Neural cell (in vitro differentiated cells): ENCODE results near the gene DNAJC6. TPM values are rescaled to one million over a fixed set of nuclear protein-coding genes. Genes with fewer than 3 reads are reported as not detected.

Experiments
- H2AFZ ChIP-seq: fragments of 200-600, 300-800 bp; sonication (generic), shearing (Covaris generic); 2 replicates; pipeline ENCODE4 v1.6.0; 2014; ENCODE audit warnings: low read depth, mild to moderate bottlenecking, antibody characterized with exemption, low read length, moderate library complexity
- H3F3A ChIP-seq: fragments of 200-600 bp; shearing (Covaris generic); 2 replicates; pipeline ENCODE4 v1.6.1; 2016; ENCODE audit warnings: mild to moderate bottlenecking, moderate library complexity, mixed read lengths, antibody characterized with exemption, low read length; ENCODE audit not compliant: insufficient read depth, poor library complexity, severe bottlenecking
- H3K27ac ChIP-seq: fragments of 200-600, 300-800 bp; sonication (generic), shearing (Covaris generic); 2 replicates; pipeline ENCODE4 v1.5.1; 2014; ENCODE audit warnings: mild to moderate bottlenecking, low read length, moderate library complexity
- H3K27me3 ChIP-seq: fragments of 300-800, 200-600 bp; sonication (generic), shearing (Covaris generic); 2 replicates; pipeline ENCODE4 v1.6.0; 2014; ENCODE audit warnings: mild to moderate bottlenecking, low read depth, low read length, moderate library complexity; ENCODE audit not compliant: insufficient read depth
- H3K36me3 ChIP-seq: fragments of 300-800, 200-600 bp; sonication (generic), shearing (Covaris generic); 2 replicates; pipeline ENCODE4 v1.5.1; 2014; ENCODE audit warnings: mild to moderate bottlenecking, antibody characterized with exemption, low read length, moderate library complexity; ENCODE audit not compliant: insufficient read depth
- H3K4me2 ChIP-seq: fragments of 300-800, 200-600 bp; sonication (generic), shearing (Covaris generic); 2 replicates; pipeline ENCODE4 v1.6.0; 2014; ENCODE audit warnings: mild to moderate bottlenecking, low read length
- H3K4me3 ChIP-seq: fragments of 300-800, 200-600 bp; sonication (generic), shearing (Covaris generic); 2 replicates; pipeline ENCODE4 v1.5.1; 2014; ENCODE audit warnings: mild to moderate bottlenecking, low read length, moderate library complexity
- H3K79me2 ChIP-seq: fragments of 200-600 bp; shearing (Covaris generic); replicated peaks from 2 replicates; pipeline ENCODE4 v1.6.0; 2014; ENCODE audit warnings: mild to moderate bottlenecking, low read length, moderate library complexity; ENCODE audit not compliant: insufficient read depth
- H3K9ac ChIP-seq: fragments of 300-800, 200-600 bp; sonication (generic), shearing (Covaris generic); 2 replicates; pipeline ENCODE4 v1.6.1; 2016; ENCODE audit warnings: mild to moderate bottlenecking, low read length, mixed read lengths
- H3K9me2 ChIP-seq: fragments of 200-600 bp; shearing (Covaris generic); 2 replicates; pipeline ENCODE4 v1.6.1; 2016; ENCODE audit warnings: mild to moderate bottlenecking, low read length, mixed read lengths; ENCODE audit not compliant: insufficient read depth
- H3K9me3 ChIP-seq: fragments of 200-600, 300-800 bp; sonication (generic), shearing (Covaris generic); 2 replicates; pipeline ENCODE4 v1.6.1; 2016; ENCODE audit warnings: mild to moderate bottlenecking, mixed run types, low read length, moderate library complexity, mixed read lengths
- H4K20me1 ChIP-seq: fragments of 200-600 bp; shearing (Covaris generic); 2 replicates; pipeline ENCODE4 v1.6.1; 2016; ENCODE audit warnings: mild to moderate bottlenecking, mixed run types; ENCODE audit not compliant: insufficient read depth
- CTCF ChIP-seq: fragments of 450-650 bp; IDR thresholded peaks from 2 replicates; pipeline ENCODE4 v1.5.1; 2014; ENCODE audit warnings: antibody characterized with exemption, mild to moderate bottlenecking, moderate library complexity; ENCODE audit not compliant: poor library complexity, severe bottlenecking
- EP300 ChIP-seq: fragments of 450-650 bp; conservative IDR thresholded peaks from 2 replicates; pipeline ENCODE4 v1.6.1; 2014; ENCODE audit warnings: antibody characterized with exemption, mild to moderate bottlenecking, moderate library complexity; ENCODE audit not compliant: poor library complexity, severe bottlenecking
- EZH2 ChIP-seq: fragments of 200-600, 300-800 bp; shearing (Covaris generic), sonication (generic); IDR thresholded peaks from 2 replicates; pipeline ENCODE4 v1.6.1; 2014; ENCODE audit warnings: antibody characterized with exemption, low read length, borderline replicate concordance, mild to moderate bottlenecking; ENCODE audit not compliant: insufficient read depth, poor library complexity, severe bottlenecking
- MXI1 ChIP-seq: fragments of 450-650 bp; conservative IDR thresholded peaks from 2 replicates; pipeline ENCODE4 v1.6.1; 2014; ENCODE audit warnings: antibody characterized with exemption, mild to moderate bottlenecking; ENCODE audit not compliant: poor library complexity, severe bottlenecking
- POLR2AphosphoS5 ChIP-seq: IDR thresholded peaks from 2 replicates; pipeline ENCODE4 v1.6.1; 2012
- RAD21 ChIP-seq: fragments of 450-650 bp; conservative IDR thresholded peaks from 2 replicates; pipeline ENCODE4 v1.6.1; 2014; ENCODE audit warnings: antibody characterized with exemption, mild to moderate bottlenecking, moderate library complexity
- REST ChIP-seq: IDR thresholded peaks from 2 replicates; pipeline ENCODE4 v1.6.1; 2012; ENCODE audit warnings: borderline replicate concordance
- SMC3 ChIP-seq: fragments of 450-650 bp; conservative IDR thresholded peaks from 2 replicates; pipeline ENCODE4 v1.6.1; 2014; ENCODE audit warnings: antibody characterized with exemption, mild to moderate bottlenecking, moderate library complexity; ENCODE audit not compliant: poor library complexity
- TAF1 ChIP-seq: IDR thresholded peaks from 2 replicates; pipeline ENCODE4 v1.6.1; 2012; ENCODE audit warnings: low read depth
- polyA plus RNA-seq: library from polyadenylated mRNA; depleted of rRNA; stranded (reverse); fragments of >200 nt; gene quantifications from 2 replicates; pipeline ENCODE4 v1.2.3, GENCODE V29; 2014

Gene DNAJC6
- polyA plus RNA-seq, 1 donor from 2014 or later: 47.1 TPM

GRCh38 chr1:65425697-65426096 is 116.4 kb downstream of the DNAJC6 start:
- no peaks in the 10 kb centered on the region for H3K9me2 ChIP-seq
- H2AFZ ChIP-seq: no peak overlapping the region
- H3K27me3 ChIP-seq: no peaks in the 10 kb centered on the region
- no peaks in the 10 kb centered on the region for H4K20me1 ChIP-seq
- H3K79me2 ChIP-seq: peaks cover 18% of the 10 kb centered on the region
- no peak overlapping the region for H3K27ac ChIP-seq
- no peak overlapping the region for H3K9ac ChIP-seq
- peaks cover 6% of the 10 kb centered on the region for H3F3A ChIP-seq
- H3K9me3 ChIP-seq: no peaks in the 10 kb centered on the region
- H3K4me2 ChIP-seq: no peak overlapping the region
- H3K36me3 ChIP-seq: no peaks in the 10 kb centered on the region
- no peak for TF ChIP-seq CTCF
- no peak for TF ChIP-seq EP300
- TF ChIP-seq EZH2: no peak
- no peak for TF ChIP-seq MXI1
- no peak for TF ChIP-seq SMC3
- TF ChIP-seq RAD21: no peak
- TF ChIP-seq POLR2AphosphoS5: no peak
- H3K4me3 ChIP-seq: no peak overlapping the region

GRCh38 chr1:65429078-65429477 is 119.7 kb downstream of the DNAJC6 start:
- H3K27ac ChIP-seq: no peak overlapping the region
- no peaks in the 10 kb centered on the region for H3K27me3 ChIP-seq
- H3K9me3 ChIP-seq: no peaks in the 10 kb centered on the region
- H3K36me3 ChIP-seq: no peaks in the 10 kb centered on the region
- TF ChIP-seq EZH2 (no peak), CTCF (no peak), TAF1 (no peak), RAD21 (no peak), POLR2AphosphoS5 (no peak), SMC3 (no peak), REST (no peak), EP300 (no peak), MXI1 (no peak)
- H3K4me3 ChIP-seq: no peak overlapping the region
- H3K9me2 ChIP-seq: no peaks in the 10 kb centered on the region
- H3K79me2 ChIP-seq: peaks cover 7% of the 10 kb centered on the region
- no peak overlapping the region for H3K9ac ChIP-seq
- H4K20me1 ChIP-seq: no peaks in the 10 kb centered on the region
- no peaks in the 10 kb centered on the region for H3F3A ChIP-seq
- no peak overlapping the region for H3K4me2 ChIP-seq
- H2AFZ ChIP-seq: no peak overlapping the region
